Measurements from ENCODE around the gene IGSF9B. TPM values are rescaled to one million over a fixed set of nuclear protein-coding genes. Genes with fewer than 3 reads are reported as not detected.

The IGSF9B gene
- polyA plus RNA-seq, 1 experiment, result 0.05 TPM

DNA sequence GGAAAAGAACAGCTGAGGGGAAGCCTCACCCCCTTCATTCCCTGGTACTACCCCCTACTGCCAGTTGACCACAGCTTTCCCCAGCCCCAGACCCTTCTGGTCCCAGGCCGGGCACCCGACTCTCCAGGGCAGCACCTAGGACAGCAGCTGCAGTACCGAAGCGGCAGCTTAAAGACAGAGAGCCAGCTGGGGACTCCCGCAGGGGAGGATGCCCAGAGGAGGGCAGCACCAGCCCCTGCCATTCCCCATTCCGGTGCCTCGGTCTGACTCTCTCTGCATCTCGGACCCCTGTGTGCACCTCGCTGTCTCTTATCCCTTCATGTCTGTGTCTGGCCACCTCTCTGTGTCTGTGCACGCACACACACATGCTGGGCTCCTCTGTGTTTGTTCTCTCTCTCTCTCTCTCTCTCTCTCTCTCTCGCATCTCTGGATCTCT is 9.4 kb downstream of the IGSF9B start:
- H3K27me3 ChIP-seq (ENCODE audit: control insufficient read depth, insufficient read depth, low read length), result peaks cover 13% of the 10 kb centered on the region
- DNase-seq (ENCODE audit: low read depth), result no peak
- no peaks in the 10 kb centered on the region for H3K36me3 ChIP-seq (ENCODE audit: control insufficient read depth, insufficient read depth, low read length)
- H3K4me3 ChIP-seq (ENCODE audit: low read depth, low read length), result no peak overlapping the region
- POLR2A ChIA-PET, result no interaction called here
- peak; percentile 38 for TF ChIP-seq CTCF (IDR thresholded peaks at IDR 0.05; ENCODE audit: insufficient read depth, low read depth, low read length)
- CTCF ChIA-PET, result interaction anchor here (1.0 kb wide), 1 partner anchor 13 kb away, joined by 4 read pairs; no protein-coding TSS in a partner anchor

GRCh38 chr11:133946541-133947318 is 10.0 kb downstream of the IGSF9B start:
- DNase-seq (ENCODE audit: low read depth), result no peak
- CTCF ChIA-PET, result interaction anchor here (1.0 kb wide), 1 partner anchor 12 kb away, joined by 4 read pairs; no protein-coding TSS in a partner anchor
- Histone ChIP-seq H3K36me3 (ENCODE audit: control insufficient read depth, insufficient read depth, low read length) (no peaks in the 10 kb centered on the region), H3K27me3 (ENCODE audit: control insufficient read depth, insufficient read depth, low read length) (peaks cover 13% of the 10 kb centered on the region), H3K4me3 (ENCODE audit: low read depth, low read length) (no peak overlapping the region)
- TF ChIP-seq CTCF (IDR thresholded peaks at IDR 0.05; ENCODE audit: insufficient read depth, low read depth, low read length), result no peak
- POLR2A ChIA-PET, result no interaction called here

GRCh38 chr11:133946051-133946450 is 10.7 kb downstream of the IGSF9B start:
- POLR2A ChIA-PET, result no interaction called here
- no peak for TF ChIP-seq CTCF (IDR thresholded peaks at IDR 0.05; ENCODE audit: insufficient read depth, low read depth, low read length)
- H3K36me3 ChIP-seq (ENCODE audit: control insufficient read depth, insufficient read depth, low read length), result no peaks in the 10 kb centered on the region
- DNase-seq (ENCODE audit: low read depth), result no peak
- CTCF ChIA-PET, result no interaction called here
- H3K27me3 ChIP-seq (ENCODE audit: control insufficient read depth, insufficient read depth, low read length), result peaks cover 10% of the 10 kb centered on the region
- no peak overlapping the region for H3K4me3 ChIP-seq (ENCODE audit: low read depth, low read length)

DNA sequence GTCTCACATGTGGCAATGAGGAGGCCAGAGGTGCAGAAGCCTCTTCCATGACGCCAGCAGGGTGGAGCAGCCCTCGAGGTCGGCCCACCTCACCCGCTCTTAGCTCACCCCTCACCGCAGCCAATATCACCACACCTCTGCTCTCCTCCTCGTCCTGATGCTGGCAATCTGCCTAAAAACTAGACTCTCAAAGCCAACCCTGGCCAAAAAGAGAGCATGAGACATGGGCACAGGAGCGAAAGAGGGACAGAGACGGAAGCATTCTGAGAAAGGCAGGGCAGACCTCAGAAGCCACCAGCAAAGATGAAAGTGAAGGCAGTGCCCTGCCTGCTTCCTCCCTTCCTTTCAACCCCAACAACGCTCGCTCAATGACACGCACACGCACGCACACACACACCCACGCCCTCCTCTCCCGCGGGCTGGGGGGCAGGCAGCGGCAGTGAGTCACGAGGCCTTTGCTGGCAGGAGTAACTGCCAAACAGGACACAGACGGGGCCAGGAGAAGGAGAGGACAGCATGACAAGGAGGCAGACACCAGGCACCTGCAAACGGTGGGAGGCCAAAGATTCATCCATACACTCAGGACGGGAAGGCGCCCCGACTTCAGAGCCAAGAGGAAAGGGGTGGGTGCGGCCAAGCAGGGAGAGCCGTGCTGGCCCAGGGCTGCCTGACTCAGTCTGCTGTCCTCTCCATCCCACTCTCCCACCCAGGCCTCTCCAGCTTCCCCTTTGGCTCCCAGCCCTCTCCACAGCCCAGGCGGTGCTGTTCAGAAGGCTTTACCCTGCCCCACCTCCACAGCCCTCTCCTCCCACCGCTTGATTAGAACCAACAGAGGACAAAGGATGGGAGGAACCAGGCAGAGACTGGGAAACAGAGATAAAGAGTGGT is 11.4 kb downstream of the IGSF9B start:
- H3K27me3 ChIP-seq (ENCODE audit: control insufficient read depth, insufficient read depth, low read length), result peaks cover 9% of the 10 kb centered on the region
- CTCF ChIA-PET, result no interaction called here
- POLR2A ChIA-PET, result no interaction called here
- TF ChIP-seq CTCF (IDR thresholded peaks at IDR 0.05; ENCODE audit: insufficient read depth, low read depth, low read length), result no peak
- no peaks in the 10 kb centered on the region for H3K36me3 ChIP-seq (ENCODE audit: control insufficient read depth, insufficient read depth, low read length)
- no peak overlapping the region for H3K4me3 ChIP-seq (ENCODE audit: low read depth, low read length)
- DNase-seq (ENCODE audit: low read depth), result no peak

Measured in BJ (cell line).